ENCODE data around the gene RAB25. TPM values are rescaled to one million over a fixed set of nuclear protein-coding genes. Genes with fewer than 3 reads are reported as not detected.

The RAB25 gene
- total and polyA plus RNA-seq, 11 donors, result 0.38 TPM; not detected in 10

GRCh38 chr1:156083800-156084790 is 23.1 kb downstream of the RAB25 start:
- intact Hi-C loops (cut with DNase I), result no loop called here
- peak overlapping the region in 1 of 12 donors; percentile 14 for H3K27ac ChIP-seq
- H3K4me3 ChIP-seq, result peak overlapping the region in 2 of 12 donors; percentile 81 to 92
- peaks cover 0 to 11% (median 0%) of the 10 kb centered on the region in 9 donors for H3K27me3 ChIP-seq
- 64 to 77% (median 70%) methylated on average over 7 of the region's 7 CpGs for WGBS, 4 donors
- DNase-seq (no peak), ATAC-seq (no peak)
- peaks cover 0 to 36% (median 9%) of the 10 kb centered on the region in 12 donors for H3K4me1 ChIP-seq
- H3K9me3 ChIP-seq, result no peaks in the 10 kb centered on the region
- TF ChIP-seq POLR2A (IDR thresholded peaks at IDR 0.05) (no peak), CTCF (IDR thresholded peaks at IDR 0.05) (no peak)
- no peaks in the 10 kb centered on the region for H3K36me3 ChIP-seq

DNA sequence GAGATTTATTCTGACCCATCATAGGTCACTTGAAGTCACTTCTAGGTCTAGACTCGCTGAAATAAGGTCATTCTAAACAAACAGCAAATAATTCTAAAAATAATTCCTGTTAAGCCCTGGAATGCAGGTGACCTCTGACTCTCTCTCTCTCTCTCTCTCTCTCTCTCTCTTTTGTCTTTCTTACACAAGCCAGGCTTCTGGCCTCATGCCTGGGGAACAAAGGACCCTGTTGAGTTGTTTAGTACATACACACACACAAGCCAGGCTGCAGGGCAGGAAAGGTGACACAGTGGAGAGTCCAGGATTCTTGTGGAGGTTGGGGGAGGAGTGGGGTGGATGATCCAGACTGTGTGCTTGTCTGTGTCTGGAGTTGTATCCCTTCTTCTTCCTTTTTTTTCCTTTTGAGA is 25.3 kb downstream of the RAB25 start:
- DNase-seq (peak in 3 of 5 donors; percentile 46 to 84 (median 66)), ATAC-seq (peak; percentile 34 to 59 (median 52))
- H3K9me3 ChIP-seq, result no peaks in the 10 kb centered on the region
- no peaks in the 10 kb centered on the region for H3K36me3 ChIP-seq
- intact Hi-C loops (cut with DNase I), result no loop called here
- TF ChIP-seq POLR2A (IDR thresholded peaks at IDR 0.05) (no peak), CTCF (IDR thresholded peaks at IDR 0.05) (no peak)
- peaks cover 0 to 36% (median 13%) of the 10 kb centered on the region in 12 donors for H3K4me1 ChIP-seq
- peaks cover 0 to 7% (median 0%) of the 10 kb centered on the region in 9 donors for H3K27me3 ChIP-seq
- H3K27ac ChIP-seq, result peak overlapping the region in 1 of 12 donors; percentile 19
- H3K4me3 ChIP-seq, result no peak overlapping the region
- 9 to 38% (median 23%) methylated on average over 1 of the region's 1 CpG for WGBS, 4 donors

GRCh38 chr1:156089704-156090103 is 28.7 kb downstream of the RAB25 start:
- DNase-seq (no peak), ATAC-seq (no peak)
- TF ChIP-seq POLR2A (IDR thresholded peaks at IDR 0.05) (no peak), CTCF (IDR thresholded peaks at IDR 0.05) (no peak)
- Histone ChIP-seq H3K4me3 (no peak overlapping the region), H3K36me3 (no peaks in the 10 kb centered on the region), H3K4me1 (peaks cover 0 to 21% (median 6%) of the 10 kb centered on the region in 12 donors), H3K27me3 (no peaks in the 10 kb centered on the region), H3K9me3 (no peaks in the 10 kb centered on the region), H3K27ac (peak overlapping the region in 2 of 12 donors; percentile 5 to 76)
- intact Hi-C loops (cut with DNase I), result loop anchor here (1.0 to 5.0 kb wide), 4 partner anchors 133 to 136 kb away; no protein-coding TSS in a partner anchor
- WGBS, 4 donors, result 64 to 74% (median 69%) methylated on average over 6 of the region's 6 CpGs

Data from heart left ventricle (tissue), 16 donors.